Adrenal gland (tissue), 5 donors: ENCODE results near the gene TENM4.

Source experiments
- CTCF ChIP-seq, 6 experiments: fragments of 450-650 bp in 4 of 6; fragments of 200-600 bp in 2 of 6; sonication (generic) in 1 of 6; IDR thresholded peaks; 1 replicate in 5 of 6; 2 replicates in 1 of 6; pipeline versions ENCODE4 v1.5.1 to v1.8.0; 2016 to 2021; ENCODE audit warnings: antibody characterized with exemption in 6 of 6, mild to moderate bottlenecking in 2 of 6, moderate library complexity in 1 of 6
- POLR2A ChIP-seq, 2 donors: fragments of 450-650 bp; IDR thresholded peaks; one replicate each; pipeline ENCODE4 v1.6.1; 2017; ENCODE audit warnings: antibody characterized with exemption in 2 of 2, mild to moderate bottlenecking in 2 of 2, moderate library complexity in 1 of 2
- donor health status: DM: no; HTN: no; CAD: no.

GRCh38 chr11:79486242-79486984 is 45.6 kb upstream of the TENM4 start:
- no peak for TF ChIP-seq CTCF (IDR thresholded peaks at IDR 0.05)
- TF ChIP-seq POLR2A (IDR thresholded peaks at IDR 0.05) = no peak
